Omental fat pad (tissue), 4 donors: ENCODE results near the gene SUMF1. TPM values are rescaled to one million over a fixed set of nuclear protein-coding genes. Genes with fewer than 3 reads are reported as not detected.

Source experiments
- ATAC-seq: fragments of 150-250 bp; one replicate; pipeline ENCODE4 v1.9.1; 2016; ENCODE audit warnings: mild to moderate bottlenecking, moderate library complexity; ENCODE audit not compliant: low FRiP score
- DNase-seq: peaks from one replicate; pipeline ENCODE4 v3.0.0-alpha.2; 2019; ENCODE audit warnings: low spot score
- CTCF ChIP-seq, 3 donors: fragments of 450-650 bp; IDR thresholded peaks; one replicate each; pipeline ENCODE4 v1.5.1; 2016 to 2017; ENCODE audit warnings: antibody characterized with exemption in 3 of 3, mild to moderate bottlenecking in 3 of 3, moderate library complexity in 2 of 3
- total RNA-seq, 4 donors: library from RNA; depleted of rRNA; stranded (reverse); fragments of >200 nt; gene quantifications; one replicate each; pipeline ENCODE4 v1.1.0, GENCODE V29; 2016

Gene SUMF1
- 10 to 100 TPM; 44.9 to 61.1 (median 53.8) TPM for total RNA-seq

- ATAC-seq (peak; percentile 92), DNase-seq (peak; percentile 76)
- TF ChIP-seq CTCF (IDR thresholded peaks at IDR 0.05) = no peak
Observed at GRCh38 chr3:4466741-4467521, at the start of gene SUMF1. Gene SUMF1, minus strand, starts transcription at chr3:4467269. Its CDS starts 24 bp downstream, at chr3:4467245.

DNA sequence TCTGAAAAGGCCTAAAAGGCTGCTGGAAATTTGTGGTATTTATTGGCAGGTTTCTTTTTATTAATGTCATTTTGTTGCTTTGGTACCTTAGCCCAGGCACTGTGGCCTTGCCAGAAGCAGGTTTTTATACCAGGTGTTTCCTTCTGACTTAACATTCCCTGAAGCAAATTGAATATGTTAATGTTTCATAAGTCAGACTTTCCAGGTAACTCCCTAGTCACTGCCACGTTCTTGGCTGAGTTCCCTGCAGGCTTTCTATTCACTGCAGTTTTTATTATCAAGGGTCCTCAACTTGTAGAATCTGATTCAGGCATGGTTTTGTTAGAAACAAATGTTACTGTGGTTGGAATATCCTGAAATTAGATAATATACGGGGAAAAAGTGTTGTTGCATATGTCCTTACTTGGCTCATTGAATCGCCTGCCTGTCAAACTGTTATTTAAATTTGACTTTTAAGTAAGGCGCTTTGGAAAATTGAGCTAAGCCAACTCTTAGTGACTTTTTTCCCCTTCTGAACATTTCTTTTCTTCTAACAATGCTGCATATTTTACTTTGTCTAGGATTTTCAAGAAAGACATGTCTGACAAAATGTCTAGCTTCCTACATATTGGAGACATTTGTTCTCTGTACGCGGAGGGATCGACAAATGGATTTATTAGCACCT lies 49.0 kb upstream of the SUMF1 start:
- no peak for TF ChIP-seq CTCF (IDR thresholded peaks at IDR 0.05)
- DNase-seq (no peak), ATAC-seq (no peak)

- no peak for TF ChIP-seq CTCF (IDR thresholded peaks at IDR 0.05)
- ATAC-seq (no peak), DNase-seq (no peak)
Observed at GRCh38 chr3:4514916-4515315, 47.8 kb upstream of the SUMF1 start.

DNA sequence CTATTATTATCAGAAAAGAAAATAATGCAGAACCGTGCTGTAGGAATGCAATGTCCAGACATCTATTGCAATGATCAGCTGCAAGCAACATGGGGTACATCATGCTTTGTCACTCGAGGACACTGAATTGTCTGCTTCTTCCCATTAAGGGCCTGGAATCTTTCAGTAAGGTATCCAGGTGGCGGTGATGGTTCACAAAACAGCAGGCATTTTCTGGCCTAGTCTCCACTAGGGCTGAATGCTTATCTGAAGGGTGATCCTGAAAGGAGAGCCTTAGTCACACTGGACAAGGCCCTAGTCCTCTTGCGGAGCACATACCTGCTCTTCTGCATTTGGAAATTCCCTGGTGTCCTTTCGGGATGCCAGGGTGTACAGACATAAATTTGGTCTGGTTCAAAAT lies 47.3 kb upstream of the SUMF1 start:
- TF ChIP-seq CTCF (IDR thresholded peaks at IDR 0.05) = no peak
- DNase-seq (no peak), ATAC-seq (no peak)

GRCh38 chr3:4512895-4513616 lies 46.0 kb upstream of the SUMF1 start:
- ATAC-seq (no peak), DNase-seq (no peak)
- TF ChIP-seq CTCF (IDR thresholded peaks at IDR 0.05) = no peak

- DNase-seq (no peak), ATAC-seq (no peak)
- TF ChIP-seq CTCF (IDR thresholded peaks at IDR 0.05) = no peak
Observed at GRCh38 chr3:4511491-4512262, 44.6 kb upstream of the SUMF1 start.
